ENCODE measurements around the gene WIZ. TPM values are rescaled to one million over a fixed set of nuclear protein-coding genes. Genes with fewer than 3 reads are reported as not detected.

Gene WIZ
- total RNA-seq, 6 donors from 2014 or later = 28.7 to 112 (median 40.8) TPM

GRCh38 chr19:15429825-15430467 is 19.8 kb downstream of the WIZ start:
- no peak for TF ChIP-seq EP300 (IDR thresholded peaks at IDR 0.05)
- no peak for TF ChIP-seq POLR2A (IDR thresholded peaks at IDR 0.05)
- no peak for TF ChIP-seq CTCF (IDR thresholded peaks at IDR 0.05)
- TF ChIP-seq POLR2AphosphoS5 (IDR thresholded peaks at IDR 0.05) = no peak
- Histone ChIP-seq H3K4me1 (peaks cover 21 to 44% (median 32%) of the 10 kb centered on the region in 4 donors), H3K36me3 (peaks cover 7 to 50% (median 32%) of the 10 kb centered on the region in 4 donors), H3K9me3 (no peaks in the 10 kb centered on the region), H3K4me3 (no peak overlapping the region), H3K27ac (no peak overlapping the region), H3K27me3 (no peaks in the 10 kb centered on the region)
- ATAC-seq (ENCODE audit: low FRiP score in 2 of 2) (no peak), DNase-seq (no peak)
- WGBS, 2 donors = 85 to 88% methylated on average over 6 to 22 of the region's 24 CpGs

GRCh38 chr19:15428956-15429824 is 20.6 kb downstream of the WIZ start:
- Histone ChIP-seq H3K27me3 (no peaks in the 10 kb centered on the region), H3K36me3 (peaks cover 8 to 57% (median 40%) of the 10 kb centered on the region in 4 donors), H3K27ac (no peak overlapping the region), H3K4me3 (no peak overlapping the region), H3K9me3 (no peaks in the 10 kb centered on the region), H3K4me1 (peaks cover 21 to 44% (median 32%) of the 10 kb centered on the region in 4 donors)
- no peak for TF ChIP-seq EP300 (IDR thresholded peaks at IDR 0.05)
- no peak for TF ChIP-seq POLR2A (IDR thresholded peaks at IDR 0.05)
- no peak for TF ChIP-seq CTCF (IDR thresholded peaks at IDR 0.05)
- no peak for TF ChIP-seq POLR2AphosphoS5 (IDR thresholded peaks at IDR 0.05)
- ATAC-seq (ENCODE audit: low FRiP score in 2 of 2) = no peak
- 86 to 93% methylated on average over 5 to 20 of the region's 22 CpGs for WGBS, 2 donors
- no peak for DNase-seq

GRCh38 chr19:15427991-15428471 is 21.7 kb downstream of the WIZ start:
- DNase-seq (peak in 1 of 2 donors; percentile 81), ATAC-seq (ENCODE audit: low FRiP score in 2 of 2) (no peak)
- Histone ChIP-seq H3K27me3 (no peaks in the 10 kb centered on the region), H3K4me3 (no peak overlapping the region), H3K36me3 (peaks cover 12 to 69% (median 52%) of the 10 kb centered on the region in 4 donors), H3K27ac (no peak overlapping the region), H3K9me3 (peaks cover 0 to 4% (median 0%) of the 10 kb centered on the region in 4 donors), H3K4me1 (peaks cover 21 to 39% (median 25%) of the 10 kb centered on the region in 4 donors)
- TF ChIP-seq POLR2A (IDR thresholded peaks at IDR 0.05) = no peak
- TF ChIP-seq CTCF (IDR thresholded peaks at IDR 0.05) = no peak
- TF ChIP-seq POLR2AphosphoS5 (IDR thresholded peaks at IDR 0.05) = no peak
- TF ChIP-seq EP300 (IDR thresholded peaks at IDR 0.05) = no peak
- 88 to 91% methylated on average over 17 to 31 of the region's 35 CpGs for WGBS, 2 donors

DNA sequence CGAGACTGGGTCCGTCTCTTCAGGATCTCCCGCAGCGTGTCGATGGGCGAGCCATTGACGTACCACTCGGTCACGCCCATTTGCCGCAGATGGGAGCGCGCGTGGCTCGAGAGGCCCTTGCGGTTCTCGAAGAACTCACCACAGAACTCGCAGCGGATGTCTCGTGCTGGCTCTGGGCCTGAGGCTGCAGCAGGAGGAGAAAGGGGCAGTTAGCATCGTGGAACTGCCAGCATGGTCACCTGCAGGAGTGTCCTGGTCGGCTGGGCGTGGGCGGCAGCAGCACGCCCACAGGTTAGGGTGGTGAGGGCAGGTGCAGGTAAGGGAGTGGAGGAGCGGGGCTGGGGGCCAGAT is 22.4 kb downstream of the WIZ start:
- Histone ChIP-seq H3K4me1 (peaks cover 21 to 46% (median 29%) of the 10 kb centered on the region in 4 donors), H3K27ac (no peak overlapping the region), H3K36me3 (peaks cover 12 to 76% (median 59%) of the 10 kb centered on the region in 4 donors), H3K9me3 (peaks cover 0 to 5% (median 0%) of the 10 kb centered on the region in 4 donors), H3K27me3 (no peaks in the 10 kb centered on the region), H3K4me3 (no peak overlapping the region)
- no peak for TF ChIP-seq POLR2A (IDR thresholded peaks at IDR 0.05)
- TF ChIP-seq EP300 (IDR thresholded peaks at IDR 0.05) = no peak
- 97 to 98% methylated on average over 23 to 25 of the region's 25 CpGs for WGBS, 2 donors
- DNase-seq (peak in 1 of 2 donors; percentile 70), ATAC-seq (ENCODE audit: low FRiP score in 2 of 2) (no peak)
